Chondrocyte (in vitro differentiated cells): ENCODE results near the gene NPAS1. TPM values are rescaled to one million over a fixed set of nuclear protein-coding genes. Genes with fewer than 3 reads are reported as not detected.

Experiments used
- DNase-seq: peaks from one replicate; pipeline ENCODE4 v3.0.0; 2021; ENCODE audit warnings: mixed read lengths, low spot score
- H3K27ac Mint-ChIP-seq: one replicate; pipeline ENCODE4 v1.8.0; 2021; ENCODE audit warnings: mild to moderate bottlenecking, moderate library complexity, mixed read lengths; ENCODE audit not compliant: unreplicated experiment
- H3K27me3 Mint-ChIP-seq: 2 replicates; pipeline ENCODE4 v1.8.0; 2021; ENCODE audit warnings: low read depth, mixed read lengths
- H3K36me3 Mint-ChIP-seq: 2 replicates; pipeline ENCODE4 v1.8.0; 2021; ENCODE audit warnings: low read depth, mixed read lengths
- H3K4me1 Mint-ChIP-seq: 2 replicates; pipeline ENCODE4 v1.8.0; 2021; ENCODE audit warnings: low read depth, mild to moderate bottlenecking, mixed read lengths
- H3K4me3 Mint-ChIP-seq: one replicate; pipeline ENCODE4 v1.8.0; 2021; ENCODE audit warnings: mild to moderate bottlenecking, moderate library complexity, mixed read lengths; ENCODE audit not compliant: unreplicated experiment
- H3K9me3 Mint-ChIP-seq: 2 replicates; pipeline ENCODE4 v1.8.0; 2021; ENCODE audit warnings: low read depth, mixed read lengths
- total RNA-seq: library from RNA; stranded (reverse); gene quantifications from 3 replicates; pipeline ENCODE4 v1.2.1, GENCODE V29; 2021
- TF ChIP-seq, protein P1 (sequence below): fragments of 200-600 bp; sonication (generic); IDR thresholded peaks from 2 replicates; pipeline ENCODE4 v1.5.0; 2021; ENCODE audit warnings: antibody characterized with exemption, mild to moderate bottlenecking, moderate library complexity

Gene NPAS1
- total RNA-seq, 1 donor from 2014 or later: 1.7 TPM

DNA sequence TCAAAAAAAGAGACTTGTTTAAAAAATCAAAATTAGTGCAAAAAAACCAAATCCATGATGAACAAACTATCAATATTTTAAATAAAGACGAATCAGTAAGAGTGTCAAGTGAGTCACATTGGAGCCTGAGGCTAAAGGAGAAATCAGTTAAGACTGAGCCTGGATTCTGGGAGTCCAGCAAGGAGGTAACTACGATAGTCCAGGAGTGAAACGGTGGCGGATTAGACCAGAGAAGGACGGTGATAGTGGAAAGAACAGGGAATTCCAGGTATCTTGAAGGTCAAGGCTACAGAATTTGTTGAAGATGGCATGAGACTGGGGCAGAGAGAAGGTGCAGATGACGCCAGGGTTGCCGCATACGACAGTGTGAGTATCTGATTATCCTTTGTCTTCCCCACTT is 7.0 kb upstream of the NPAS1 start:
- Mint-ChIP-seq H3K27me3 (no peaks in the 10 kb centered on the region), H3K4me1 (peaks cover 9% of the 10 kb centered on the region), H3K4me3 (no peak overlapping the region), H3K27ac (peak overlapping the region; percentile 3), H3K36me3 (peaks cover 6% of the 10 kb centered on the region), H3K9me3 (no peaks in the 10 kb centered on the region)
- TF ChIP-seq, protein P1, sequence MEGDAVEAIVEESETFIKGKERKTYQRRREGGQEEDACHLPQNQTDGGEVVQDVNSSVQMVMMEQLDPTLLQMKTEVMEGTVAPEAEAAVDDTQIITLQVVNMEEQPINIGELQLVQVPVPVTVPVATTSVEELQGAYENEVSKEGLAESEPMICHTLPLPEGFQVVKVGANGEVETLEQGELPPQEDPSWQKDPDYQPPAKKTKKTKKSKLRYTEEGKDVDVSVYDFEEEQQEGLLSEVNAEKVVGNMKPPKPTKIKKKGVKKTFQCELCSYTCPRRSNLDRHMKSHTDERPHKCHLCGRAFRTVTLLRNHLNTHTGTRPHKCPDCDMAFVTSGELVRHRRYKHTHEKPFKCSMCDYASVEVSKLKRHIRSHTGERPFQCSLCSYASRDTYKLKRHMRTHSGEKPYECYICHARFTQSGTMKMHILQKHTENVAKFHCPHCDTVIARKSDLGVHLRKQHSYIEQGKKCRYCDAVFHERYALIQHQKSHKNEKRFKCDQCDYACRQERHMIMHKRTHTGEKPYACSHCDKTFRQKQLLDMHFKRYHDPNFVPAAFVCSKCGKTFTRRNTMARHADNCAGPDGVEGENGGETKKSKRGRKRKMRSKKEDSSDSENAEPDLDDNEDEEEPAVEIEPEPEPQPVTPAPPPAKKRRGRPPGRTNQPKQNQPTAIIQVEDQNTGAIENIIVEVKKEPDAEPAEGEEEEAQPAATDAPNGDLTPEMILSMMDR: no peak
- no peak for DNase-seq

DNA sequence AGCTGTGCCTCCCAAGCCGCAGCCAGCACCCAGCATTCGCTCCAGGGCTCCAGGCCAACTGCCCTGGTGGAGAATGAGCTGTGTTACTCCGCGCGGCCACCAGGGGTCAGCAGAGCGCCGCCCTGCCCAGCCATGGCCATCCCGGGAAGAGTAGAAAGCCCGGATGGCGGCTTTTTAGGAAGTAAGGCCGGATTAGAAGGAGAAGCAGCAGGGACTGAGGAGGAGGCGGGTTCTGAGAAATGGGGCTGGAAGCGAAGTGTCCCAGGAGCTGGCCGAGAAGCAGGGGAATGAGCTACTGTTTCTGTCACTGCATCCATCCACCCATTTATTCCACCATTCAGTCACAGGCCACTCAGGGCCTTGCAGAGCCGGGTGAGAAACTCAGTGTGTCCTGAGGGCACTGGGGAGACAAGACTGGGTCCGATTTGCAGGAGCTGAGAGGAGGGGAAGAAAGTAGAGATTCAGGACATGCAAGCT is 6.6 kb upstream of the NPAS1 start:
- Mint-ChIP-seq H3K36me3 (peaks cover 2% of the 10 kb centered on the region), H3K27ac (peak overlapping the region; percentile 10), H3K4me3 (no peak overlapping the region)

DNA sequence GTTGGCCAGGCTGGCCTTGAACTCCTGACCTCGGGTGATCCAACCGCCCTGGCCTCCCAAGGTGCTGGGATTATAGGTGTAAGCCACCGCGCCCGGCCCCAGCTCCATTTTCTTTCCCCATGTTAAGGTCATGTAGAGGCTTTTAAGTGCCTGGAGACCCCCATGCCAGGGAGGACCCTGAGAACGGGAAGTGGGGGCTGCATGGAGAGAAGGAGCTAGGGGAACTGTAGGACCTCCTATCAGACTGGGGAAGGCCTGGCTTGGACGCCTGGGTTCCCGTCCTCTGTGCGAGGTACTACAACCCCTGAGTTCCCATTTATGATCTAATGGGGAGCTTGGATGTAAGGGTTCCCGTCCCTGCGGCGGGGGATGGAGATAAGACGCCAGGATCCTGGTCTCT is 714 bp upstream of the NPAS1 start:
- Mint-ChIP-seq H3K4me1 (peaks cover 8% of the 10 kb centered on the region), H3K27ac (no peak overlapping the region), H3K27me3 (peaks cover 13% of the 10 kb centered on the region), H3K9me3 (no peaks in the 10 kb centered on the region), H3K4me3 (peak overlapping the region; percentile 25), H3K36me3 (no peaks in the 10 kb centered on the region)
- no peak for DNase-seq
- TF ChIP-seq, protein P1: no peak

More for the DNA sequence above, 6.6 kb upstream of the NPAS1 start:
- TF ChIP-seq, protein P1: peak; percentile 99
- no peak for DNase-seq
- Mint-ChIP-seq H3K9me3 (no peaks in the 10 kb centered on the region), H3K27me3 (no peaks in the 10 kb centered on the region), H3K4me1 (peaks cover 9% of the 10 kb centered on the region)

DNA sequence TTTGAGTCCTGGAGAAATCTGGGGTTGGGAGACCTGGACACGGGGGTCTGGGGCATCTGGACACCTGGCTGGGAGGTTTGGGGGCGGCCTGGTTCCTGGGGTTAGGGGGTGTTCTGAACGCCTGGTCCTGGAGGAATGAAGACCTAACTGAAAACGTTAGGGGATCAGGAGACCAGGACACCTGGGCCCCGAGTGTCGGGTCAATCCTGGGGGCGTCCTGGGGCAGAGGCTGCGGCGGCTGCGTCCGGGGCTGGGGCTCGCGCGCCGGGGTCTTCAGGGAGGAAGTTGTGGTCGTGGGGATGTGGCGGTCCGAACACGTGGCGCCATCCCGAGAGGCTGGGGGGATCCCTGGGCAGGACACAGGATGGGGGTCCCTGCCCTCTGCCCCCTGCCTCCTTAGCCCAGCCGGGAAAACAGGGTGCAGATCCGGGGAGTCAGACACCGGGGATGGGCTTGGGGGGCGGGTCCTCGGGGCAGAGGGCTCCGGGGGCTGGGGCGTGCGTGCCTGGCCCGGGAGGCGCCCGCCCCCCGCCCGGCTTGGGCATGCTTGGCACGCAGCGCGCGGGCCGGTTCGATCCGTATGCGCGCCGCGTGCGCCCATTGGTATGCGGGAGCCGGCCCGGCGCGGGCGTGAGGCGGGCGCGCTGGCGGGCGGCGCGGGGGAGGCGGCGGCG is 632 bp downstream of the NPAS1 start:
- DNase-seq: no peak
- no peak overlapping the region for H3K27ac Mint-ChIP-seq

DNA sequence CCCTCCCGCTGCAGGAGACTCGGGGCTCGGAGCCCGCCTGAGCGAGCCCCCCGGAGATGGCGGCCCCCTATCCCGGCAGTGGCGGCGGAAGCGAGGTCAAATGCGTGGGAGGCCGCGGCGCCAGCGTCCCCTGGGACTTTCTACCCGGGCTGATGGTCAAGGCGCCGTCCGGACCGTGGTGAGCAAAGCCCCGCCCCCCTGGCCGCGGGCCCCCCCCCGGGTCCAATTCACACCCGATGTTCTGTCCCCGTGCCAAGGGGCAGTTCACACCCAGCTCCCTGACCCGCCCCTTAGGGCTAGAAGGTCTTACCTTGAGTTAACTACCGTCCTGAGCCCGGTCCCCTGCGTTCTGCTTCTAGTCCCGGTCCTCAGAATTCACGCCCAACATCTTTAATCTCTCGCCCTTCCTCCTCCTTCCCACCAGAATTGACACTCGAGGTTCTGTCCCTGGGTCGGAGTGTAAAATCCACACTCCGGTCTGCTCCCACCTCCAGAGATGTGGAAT is 1.4 kb downstream of the NPAS1 start:
- peak overlapping the region; percentile 68 for H3K4me3 Mint-ChIP-seq
- H3K27ac Mint-ChIP-seq: no peak overlapping the region
- TF ChIP-seq, protein P1: no peak
- H3K4me1 Mint-ChIP-seq: peaks cover 8% of the 10 kb centered on the region
- no peaks in the 10 kb centered on the region for H3K36me3 Mint-ChIP-seq
- H3K27me3 Mint-ChIP-seq: peaks cover 18% of the 10 kb centered on the region
- no peaks in the 10 kb centered on the region for H3K9me3 Mint-ChIP-seq
- no peak for DNase-seq

More for the DNA sequence above, 632 bp downstream of the NPAS1 start:
- TF ChIP-seq, protein P1: no peak
- H3K9me3 Mint-ChIP-seq: no peaks in the 10 kb centered on the region
- peaks cover 15% of the 10 kb centered on the region for H3K27me3 Mint-ChIP-seq
- peaks cover 8% of the 10 kb centered on the region for H3K4me1 Mint-ChIP-seq
- no peaks in the 10 kb centered on the region for H3K36me3 Mint-ChIP-seq
- peak overlapping the region; percentile 57 for H3K4me3 Mint-ChIP-seq
